Suprapubic skin (tissue), 4 donors: ENCODE data around the gene TRIM44.

Source experiments
- CTCF ChIP-seq, 2 donors: fragments of 200-600 bp in 1 of 2; fragments of 450-650 bp in 1 of 2; sonication (generic) in 1 of 2; IDR thresholded peaks; one replicate each; pipeline ENCODE4 v1.5.1; 2016 to 2019; ENCODE audit warnings: antibody characterized with exemption in 2 of 2, mild to moderate bottlenecking in 1 of 2, moderate library complexity in 1 of 2
- EP300 ChIP-seq: sonication (generic); formaldehyde crosslinking; IDR thresholded peaks from one replicate; pipeline ENCODE4 v1.6.1; 2017; ENCODE audit warnings: antibody characterized with exemption
- POLR2A ChIP-seq, 2 donors: fragments of 450-650 bp; IDR thresholded peaks; one replicate each; pipeline ENCODE4 v1.6.1; 2017; ENCODE audit warnings: antibody characterized with exemption in 2 of 2, mild to moderate bottlenecking in 2 of 2, moderate library complexity in 2 of 2
- POLR2AphosphoS5 ChIP-seq, 3 donors: sonication (generic); formaldehyde crosslinking; IDR thresholded peaks; one replicate each; pipeline ENCODE4 v1.6.1; 2017; ENCODE audit warnings: antibody characterized with exemption in 3 of 3

GRCh38 chr11:35786188-35786587 lies 123.6 kb downstream of the TRIM44 start:
- TF ChIP-seq CTCF (IDR thresholded peaks at IDR 0.05) = no peak
- no peak for TF ChIP-seq POLR2AphosphoS5 (IDR thresholded peaks at IDR 0.05)
- no peak for TF ChIP-seq EP300
- TF ChIP-seq POLR2A (IDR thresholded peaks at IDR 0.05) = no peak
